ENCODE results near the gene DOP1A.

DNA sequence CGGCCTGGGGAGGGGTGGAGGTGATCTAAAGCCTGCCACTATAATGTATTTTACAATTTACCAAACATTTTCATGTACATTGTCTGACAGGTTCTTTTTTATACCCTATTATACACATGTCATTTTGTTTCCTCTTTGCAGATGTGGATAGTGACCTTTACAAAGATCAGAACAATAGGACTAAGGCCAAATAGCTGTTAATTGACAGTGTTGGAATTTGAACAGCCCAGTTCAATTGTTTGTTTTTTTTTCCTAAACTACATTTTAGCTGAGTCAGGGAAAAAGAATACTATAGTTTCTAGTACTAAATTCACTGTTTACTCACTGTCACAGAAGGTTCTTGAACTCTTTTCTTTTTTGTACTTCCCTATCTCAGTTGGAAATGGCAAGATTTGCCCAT, 85.4 kb downstream of the DOP1A start:
- TF ChIP-seq, protein P1, sequence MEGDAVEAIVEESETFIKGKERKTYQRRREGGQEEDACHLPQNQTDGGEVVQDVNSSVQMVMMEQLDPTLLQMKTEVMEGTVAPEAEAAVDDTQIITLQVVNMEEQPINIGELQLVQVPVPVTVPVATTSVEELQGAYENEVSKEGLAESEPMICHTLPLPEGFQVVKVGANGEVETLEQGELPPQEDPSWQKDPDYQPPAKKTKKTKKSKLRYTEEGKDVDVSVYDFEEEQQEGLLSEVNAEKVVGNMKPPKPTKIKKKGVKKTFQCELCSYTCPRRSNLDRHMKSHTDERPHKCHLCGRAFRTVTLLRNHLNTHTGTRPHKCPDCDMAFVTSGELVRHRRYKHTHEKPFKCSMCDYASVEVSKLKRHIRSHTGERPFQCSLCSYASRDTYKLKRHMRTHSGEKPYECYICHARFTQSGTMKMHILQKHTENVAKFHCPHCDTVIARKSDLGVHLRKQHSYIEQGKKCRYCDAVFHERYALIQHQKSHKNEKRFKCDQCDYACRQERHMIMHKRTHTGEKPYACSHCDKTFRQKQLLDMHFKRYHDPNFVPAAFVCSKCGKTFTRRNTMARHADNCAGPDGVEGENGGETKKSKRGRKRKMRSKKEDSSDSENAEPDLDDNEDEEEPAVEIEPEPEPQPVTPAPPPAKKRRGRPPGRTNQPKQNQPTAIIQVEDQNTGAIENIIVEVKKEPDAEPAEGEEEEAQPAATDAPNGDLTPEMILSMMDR (IDR thresholded peaks at IDR 0.05) = no peak
- TF ChIP-seq EP300 (IDR thresholded peaks at IDR 0.05; ENCODE audit: borderline replicate concordance in 1 of 2, low read depth in 1 of 2, low read length in 1 of 2) (no peak), NFIC (IDR thresholded peaks at IDR 0.05; ENCODE audit: borderline replicate concordance) (no peak), EZH2phosphoT487 (IDR thresholded peaks at IDR 0.05; ENCODE audit: borderline replicate concordance, low read depth) (no peak), SMC3 (IDR thresholded peaks at IDR 0.05; ENCODE audit: low read depth, low read length) (no peak), YY1 (IDR thresholded peaks at IDR 0.05; ENCODE audit: low read depth) (no peak), MXI1 (IDR thresholded peaks at IDR 0.05; ENCODE audit: low read depth, low read length) (no peak), FOXM1 (IDR thresholded peaks at IDR 0.05; ENCODE audit: low read depth) (no peak), TCF12 (IDR thresholded peaks at IDR 0.05) (no peak)
- TF ChIP-seq, protein P2, sequence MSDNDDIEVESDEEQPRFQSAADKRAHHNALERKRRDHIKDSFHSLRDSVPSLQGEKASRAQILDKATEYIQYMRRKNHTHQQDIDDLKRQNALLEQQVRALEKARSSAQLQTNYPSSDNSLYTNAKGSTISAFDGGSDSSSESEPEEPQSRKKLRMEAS (IDR thresholded peaks at IDR 0.05; ENCODE audit: low read depth) = no peak
- TF ChIP-seq, protein P3, sequence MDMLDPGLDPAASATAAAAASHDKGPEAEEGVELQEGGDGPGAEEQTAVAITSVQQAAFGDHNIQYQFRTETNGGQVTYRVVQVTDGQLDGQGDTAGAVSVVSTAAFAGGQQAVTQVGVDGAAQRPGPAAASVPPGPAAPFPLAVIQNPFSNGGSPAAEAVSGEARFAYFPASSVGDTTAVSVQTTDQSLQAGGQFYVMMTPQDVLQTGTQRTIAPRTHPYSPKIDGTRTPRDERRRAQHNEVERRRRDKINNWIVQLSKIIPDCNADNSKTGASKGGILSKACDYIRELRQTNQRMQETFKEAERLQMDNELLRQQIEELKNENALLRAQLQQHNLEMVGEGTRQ (IDR thresholded peaks at IDR 0.05; ENCODE audit: borderline replicate concordance, low read depth, low read length) = no peak
- TF ChIP-seq, protein P4, sequence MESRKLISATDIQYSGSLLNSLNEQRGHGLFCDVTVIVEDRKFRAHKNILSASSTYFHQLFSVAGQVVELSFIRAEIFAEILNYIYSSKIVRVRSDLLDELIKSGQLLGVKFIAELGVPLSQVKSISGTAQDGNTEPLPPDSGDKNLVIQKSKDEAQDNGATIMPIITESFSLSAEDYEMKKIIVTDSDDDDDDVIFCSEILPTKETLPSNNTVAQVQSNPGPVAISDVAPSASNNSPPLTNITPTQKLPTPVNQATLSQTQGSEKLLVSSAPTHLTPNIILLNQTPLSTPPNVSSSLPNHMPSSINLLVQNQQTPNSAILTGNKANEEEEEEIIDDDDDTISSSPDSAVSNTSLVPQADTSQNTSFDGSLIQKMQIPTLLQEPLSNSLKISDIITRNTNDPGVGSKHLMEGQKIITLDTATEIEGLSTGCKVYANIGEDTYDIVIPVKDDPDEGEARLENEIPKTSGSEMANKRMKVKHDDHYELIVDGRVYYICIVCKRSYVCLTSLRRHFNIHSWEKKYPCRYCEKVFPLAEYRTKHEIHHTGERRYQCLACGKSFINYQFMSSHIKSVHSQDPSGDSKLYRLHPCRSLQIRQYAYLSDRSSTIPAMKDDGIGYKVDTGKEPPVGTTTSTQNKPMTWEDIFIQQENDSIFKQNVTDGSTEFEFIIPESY (IDR thresholded peaks at IDR 0.05; ENCODE audit: borderline replicate concordance, low read depth) = no peak

Measured in SK-N-SH (cell line).